ENCODE results near the gene GJB3. TPM values are rescaled to one million over a fixed set of nuclear protein-coding genes. Genes with fewer than 3 reads are reported as not detected.

Gene GJB3
- total RNA-seq, 1 experiment from 2014 or later: 0.96 TPM

DNA sequence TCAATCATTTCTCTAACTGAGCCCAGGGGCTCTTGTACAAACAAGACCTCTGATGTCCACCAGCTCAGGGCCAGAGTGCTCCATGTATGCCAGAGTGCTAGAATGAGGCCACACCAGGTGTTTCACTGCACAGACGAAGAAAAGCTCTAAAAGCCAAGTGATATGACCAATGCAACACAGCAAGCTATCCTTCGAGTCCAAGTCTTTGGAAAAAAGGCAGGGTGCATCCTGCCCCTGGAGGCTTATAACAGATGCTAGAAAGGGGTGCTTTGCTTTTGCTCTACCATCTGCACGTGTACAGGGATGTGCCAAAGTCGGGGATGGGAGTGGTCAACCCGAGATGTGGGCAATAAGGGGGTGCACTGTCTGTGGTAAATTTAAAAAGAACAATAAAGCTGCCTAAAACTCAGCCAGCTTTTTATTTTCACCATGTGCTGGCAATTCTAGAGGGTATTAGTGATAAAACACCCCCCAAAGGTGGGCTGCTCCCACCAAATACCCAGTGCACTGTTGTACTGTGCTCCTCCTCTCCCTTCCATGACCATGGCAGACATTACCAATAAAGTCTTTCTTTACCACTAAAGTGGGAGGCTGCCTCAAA lies 46.4 kb downstream of the GJB3 start:
- no peak overlapping the region for H4K91ac ChIP-seq (ENCODE audit: insufficient read length, low read depth, low read length)
- no peak overlapping the region for H2BK5ac ChIP-seq (ENCODE audit: insufficient read length, low read length)
- no peak overlapping the region for H3K4me2 ChIP-seq (ENCODE audit: insufficient read depth, insufficient read length, low read length)
- no peaks in the 10 kb centered on the region for H4K20me1 ChIP-seq (ENCODE audit: control insufficient read depth, insufficient read depth, insufficient read length)
- no peaks in the 10 kb centered on the region for H3K79me2 ChIP-seq (ENCODE audit: insufficient read depth, low read length)
- peaks cover 1% of the 10 kb centered on the region for H3K27me3 Mint-ChIP-seq (ENCODE audit: low read depth)
- no peak overlapping the region for H3K27ac ChIP-seq (ENCODE audit: insufficient read length, low read depth, low read length)
- WGBS (ENCODE audit: extremely low coverage, insufficient read length, low lambda C conversion rate): no CpG with 5 or more reads among the region's 5 CpGs
- no peak overlapping the region for H3K4me3 Mint-ChIP-seq
- no peak for DNase-seq
- no peak overlapping the region for H3K27ac Mint-ChIP-seq
- H3K4me1 ChIP-seq (ENCODE audit: insufficient read depth, low read length): no peaks in the 10 kb centered on the region
- no peak overlapping the region for H3K4ac ChIP-seq (ENCODE audit: low read depth, low read length)
- TF ChIP-seq CTCF (conservative IDR thresholded peaks at IDR 0.05): no peak
- H4K8ac ChIP-seq (replicated peaks; ENCODE audit: insufficient read length, low read depth, low read length): no peak overlapping the region
- H2BK15ac ChIP-seq (ENCODE audit: low read depth, low read length): no peak overlapping the region
- no peak overlapping the region for H2AK5ac ChIP-seq (ENCODE audit: insufficient read length, low read length)
- no peak overlapping the region for H2BK12ac ChIP-seq (ENCODE audit: insufficient read length, low read depth, low read length)
- H3K18ac ChIP-seq (ENCODE audit: insufficient read length, low read depth, low read length): no peak overlapping the region
- no peak overlapping the region for H4K5ac ChIP-seq (ENCODE audit: insufficient read length, low read depth, low read length)
- H3K56ac ChIP-seq (ENCODE audit: insufficient read length, low read depth, low read length): no peak overlapping the region
- no peaks in the 10 kb centered on the region for H3K9me3 ChIP-seq (ENCODE audit: control insufficient read depth, low read depth, low read length)
- no peak overlapping the region for H3K14ac ChIP-seq (ENCODE audit: insufficient read depth, low read length)
- no peaks in the 10 kb centered on the region for H3K23me2 ChIP-seq (ENCODE audit: insufficient read length, low read depth, low read length, poor library complexity, severe bottlenecking)
- no peaks in the 10 kb centered on the region for H3K36me3 Mint-ChIP-seq (ENCODE audit: insufficient read depth in 1 of 3, low read depth in 3 of 3)
- no peak overlapping the region for H2BK120ac ChIP-seq (ENCODE audit: low read depth, low read length, poor library complexity, severe bottlenecking)
- no peak overlapping the region for H3K23ac ChIP-seq (ENCODE audit: insufficient read length, low read depth, low read length)
- H3T11ph ChIP-seq (ENCODE audit: low read length): no peak overlapping the region
- no peaks in the 10 kb centered on the region for H3K79me1 ChIP-seq (ENCODE audit: insufficient read depth, low read depth, low read length, poor library complexity, severe bottlenecking)
- H3K4me1 Mint-ChIP-seq: no peaks in the 10 kb centered on the region
- no peaks in the 10 kb centered on the region for H3K27me3 ChIP-seq (ENCODE audit: insufficient read depth, low read length)
- no peak overlapping the region for H3K9ac ChIP-seq (ENCODE audit: extremely low read depth, insufficient read length, low read length)
- H2BK20ac ChIP-seq (ENCODE audit: low read depth, low read length, poor library complexity, severe bottlenecking): no peak overlapping the region
- no peak overlapping the region for H2AFZ ChIP-seq (ENCODE audit: low read length)
- no peaks in the 10 kb centered on the region for H3K9me3 Mint-ChIP-seq
